SK-N-SH treated with all-trans-retinoic acid at 6 μM for 48 hours (cell line): ENCODE measurements around the gene OR52E6.

Source experiments
- GLIS3 ChIP-seq: fragments of 250-450 bp; sonication (Bioruptor Pico); IDR thresholded peaks from 2 replicates; pipeline ENCODE4 v1.5.0; 2020; ENCODE audit warnings: mild to moderate bottlenecking, moderate library complexity
- TSHZ2 ChIP-seq: fragments of 250-450 bp; sonication (Bioruptor Pico); IDR thresholded peaks from 2 replicates; pipeline ENCODE4 v1.5.0; 2020; ENCODE audit warnings: mild to moderate bottlenecking, moderate library complexity
- ZC3H10 ChIP-seq: fragments of 250-450 bp; sonication (Bioruptor Pico); IDR thresholded peaks from 2 replicates; pipeline ENCODE4 v1.5.1; 2021; ENCODE audit warnings: mild to moderate bottlenecking, moderate library complexity
- ZFP30 ChIP-seq: fragments of 450-650 bp; formaldehyde crosslinking; IDR thresholded peaks from 2 replicates; pipeline ENCODE4 v1.5.0; 2022; ENCODE audit warnings: mild to moderate bottlenecking, moderate library complexity

- TF ChIP-seq ZC3H10 (CRISPR knock-in tag) = no peak
- TF ChIP-seq GLIS3 = no peak
- no peak for TF ChIP-seq TSHZ2 (CRISPR knock-in tag)
- TF ChIP-seq ZFP30 (CRISPR knock-in tag) = no peak
These were observed 24.1 kb upstream of the OR52E6 start for GRCh38 chr11:5865826-5866225.
